GM18861 (cell line): Measurements from ENCODE around the gene ZNF682.
"Not testable (repeated sequence)": the region's sequence is repeated elsewhere in the genome, so short reads cannot be mapped to it uniquely, and the experiment has no call there.

Experiments used
- ATAC-seq: cut with Tn5 transposase; IDR thresholded peaks from one replicate; pipeline ENCODE4 v1.9.1; 2021; ENCODE audit not compliant: unreplicated experiment

Gene ZNF682

DNA sequence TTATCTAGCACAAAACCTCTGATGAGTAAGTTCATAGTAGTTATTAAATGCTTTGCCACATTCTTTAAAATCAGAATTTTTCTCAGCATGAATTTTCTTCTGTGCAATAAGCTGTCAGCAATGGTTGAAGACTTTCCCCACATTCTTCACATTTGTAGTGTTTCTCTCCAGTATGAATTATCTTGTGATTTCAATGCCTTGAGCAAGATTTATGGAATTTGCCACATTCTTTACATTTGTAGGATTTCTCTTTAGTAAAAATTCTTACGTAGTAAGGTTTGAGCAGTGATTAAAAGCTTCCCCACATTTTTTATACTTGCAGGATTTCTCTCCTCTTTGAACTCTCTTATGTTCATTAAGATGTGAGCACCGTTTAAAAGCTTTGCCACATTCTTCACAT, 33.6 kb downstream of the ZNF682 start:
- no peak for ATAC-seq

DNA sequence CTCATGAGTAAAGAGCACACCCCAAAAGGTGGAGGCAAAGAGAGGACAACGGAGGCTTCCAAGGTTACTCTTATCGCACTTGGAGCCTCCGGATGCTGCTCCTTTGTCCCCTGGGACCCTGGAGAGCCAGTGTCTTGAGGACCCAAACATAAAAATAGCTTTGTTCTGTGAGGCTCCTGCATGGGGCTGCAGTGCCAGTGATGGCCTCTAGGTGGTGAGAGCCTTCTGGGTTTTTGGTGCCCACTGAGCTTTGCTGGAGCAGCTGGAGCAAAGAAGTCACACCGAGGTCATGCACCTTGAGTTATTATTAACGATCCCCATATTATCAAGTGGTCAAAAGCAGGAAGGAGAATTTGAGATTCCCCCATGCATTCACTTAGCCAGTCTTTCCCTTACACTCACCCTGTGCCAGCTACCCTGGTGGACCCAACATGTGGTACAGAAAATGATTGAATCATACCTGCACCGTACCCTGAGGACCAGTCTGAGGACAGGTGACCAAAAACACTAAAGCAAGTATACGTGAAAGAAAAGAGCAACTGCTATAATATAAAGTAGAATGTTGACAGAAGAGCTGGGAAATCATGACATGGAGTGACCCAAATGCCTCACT, 41.5 kb downstream of the ZNF682 start:
- ATAC-seq = no peak

DNA sequence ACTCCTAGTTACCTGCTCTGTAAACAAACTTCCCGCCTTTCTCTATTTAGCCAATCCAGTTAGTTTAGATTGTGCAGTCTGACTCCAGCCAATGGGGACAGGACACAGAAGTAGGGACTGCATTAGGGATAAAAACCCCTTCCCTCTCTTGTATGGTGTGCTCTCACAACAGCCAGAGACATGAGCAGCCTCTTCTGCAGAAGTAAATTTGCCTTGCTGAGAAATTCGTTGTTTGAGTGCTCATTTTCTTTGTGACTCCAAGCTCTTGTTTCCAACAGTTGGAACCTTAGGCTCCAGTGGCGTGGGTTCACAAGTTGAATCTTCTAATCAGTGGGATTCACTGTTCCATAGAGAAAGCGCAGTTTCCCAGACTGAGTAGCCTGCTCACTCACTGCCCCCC, 72.4 kb downstream of the ZNF682 start:
- no peak for ATAC-seq

DNA sequence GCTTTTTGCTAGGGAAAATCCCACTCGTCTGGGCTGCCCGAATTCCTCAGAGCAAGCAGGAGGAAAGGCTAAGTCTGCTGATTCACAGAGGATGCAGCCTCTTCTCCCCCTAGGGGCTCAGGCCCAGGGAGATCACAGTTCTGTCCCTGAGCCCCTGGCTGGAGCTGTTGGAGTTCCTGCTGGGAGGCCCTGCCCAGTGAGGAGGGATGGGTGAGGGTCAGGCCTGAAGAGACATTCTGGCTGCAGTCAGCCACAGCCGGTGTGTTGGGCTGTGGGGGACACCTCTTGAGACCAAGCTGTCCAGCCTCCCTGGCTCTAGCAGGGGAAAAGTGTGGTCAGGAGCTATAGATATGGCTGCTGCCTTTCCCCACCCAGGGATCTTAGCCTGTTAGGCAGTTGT, 73.2 kb downstream of the ZNF682 start:
- not testable (repeated sequence) for ATAC-seq

DNA sequence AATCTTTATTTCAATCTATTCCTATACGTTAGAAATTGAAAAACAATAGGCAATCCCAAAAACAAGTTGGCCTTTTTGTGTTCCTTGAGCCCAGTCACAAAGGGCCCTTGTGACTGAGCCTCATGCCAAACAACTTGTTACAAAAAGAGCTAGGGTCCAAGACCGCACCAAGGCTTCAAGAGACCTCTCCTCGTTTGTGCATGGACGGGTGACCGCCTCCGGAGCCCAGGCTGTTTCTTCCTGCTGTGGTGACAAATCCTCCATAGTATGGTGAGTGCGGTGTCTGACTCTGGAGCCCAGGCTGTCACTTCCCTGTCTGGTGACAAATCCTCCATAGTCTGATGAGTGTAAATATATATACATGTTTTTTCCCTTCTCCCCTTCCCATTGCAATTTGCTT, 74.9 kb downstream of the ZNF682 start:
- ATAC-seq = no peak

DNA sequence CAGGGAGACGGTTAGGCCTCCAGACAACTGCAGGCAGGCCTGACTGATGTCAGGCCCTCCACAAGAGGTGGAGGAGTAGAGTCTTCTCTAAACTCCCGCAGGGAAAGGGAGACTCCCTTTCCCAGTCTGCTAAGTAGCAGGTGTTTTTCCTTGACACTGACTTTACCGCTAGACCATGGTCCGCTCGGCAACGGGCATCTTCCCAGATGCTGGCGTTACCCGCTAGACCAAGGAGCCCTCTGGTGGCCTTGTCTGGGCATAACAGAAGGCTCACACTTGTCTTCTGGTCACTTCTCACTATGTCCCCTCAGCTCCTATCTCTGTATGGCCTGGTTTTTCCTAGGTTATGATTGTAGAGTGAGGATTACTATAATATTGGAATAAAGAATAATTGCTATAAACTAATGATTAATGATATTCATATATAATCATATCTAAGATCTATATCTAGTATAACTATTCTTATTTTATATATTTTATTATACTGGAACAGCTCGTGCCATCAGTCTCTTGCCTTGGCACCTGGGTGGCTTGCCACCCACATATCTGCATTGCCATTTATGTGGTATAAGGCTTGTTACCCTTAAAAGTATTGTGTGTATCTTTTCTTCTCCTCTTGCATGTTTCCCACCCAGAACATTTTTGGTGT, 80.0 kb downstream of the ZNF682 start:
- ATAC-seq = not testable (repeated sequence)

DNA sequence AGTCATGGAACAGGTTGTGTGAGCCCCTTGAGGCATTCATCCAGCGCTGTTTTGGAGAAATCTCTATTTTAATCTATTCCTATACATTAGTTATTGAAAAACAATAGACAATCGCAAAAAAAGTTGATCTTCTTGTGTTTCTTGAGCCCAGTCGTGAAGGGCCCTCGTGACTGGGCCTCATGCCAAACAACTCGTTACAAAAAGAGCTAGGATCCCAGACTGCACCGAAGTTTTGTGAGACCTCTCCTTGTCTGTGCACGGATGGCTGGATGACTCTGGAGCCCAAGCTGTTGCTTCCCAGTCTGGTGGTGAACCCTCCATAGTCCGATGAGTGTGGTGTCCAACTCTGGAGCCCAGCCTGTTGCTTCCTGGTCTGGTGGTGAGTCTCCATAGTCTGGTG, 81.5 kb downstream of the ZNF682 start:
- not testable (repeated sequence) for ATAC-seq

DNA sequence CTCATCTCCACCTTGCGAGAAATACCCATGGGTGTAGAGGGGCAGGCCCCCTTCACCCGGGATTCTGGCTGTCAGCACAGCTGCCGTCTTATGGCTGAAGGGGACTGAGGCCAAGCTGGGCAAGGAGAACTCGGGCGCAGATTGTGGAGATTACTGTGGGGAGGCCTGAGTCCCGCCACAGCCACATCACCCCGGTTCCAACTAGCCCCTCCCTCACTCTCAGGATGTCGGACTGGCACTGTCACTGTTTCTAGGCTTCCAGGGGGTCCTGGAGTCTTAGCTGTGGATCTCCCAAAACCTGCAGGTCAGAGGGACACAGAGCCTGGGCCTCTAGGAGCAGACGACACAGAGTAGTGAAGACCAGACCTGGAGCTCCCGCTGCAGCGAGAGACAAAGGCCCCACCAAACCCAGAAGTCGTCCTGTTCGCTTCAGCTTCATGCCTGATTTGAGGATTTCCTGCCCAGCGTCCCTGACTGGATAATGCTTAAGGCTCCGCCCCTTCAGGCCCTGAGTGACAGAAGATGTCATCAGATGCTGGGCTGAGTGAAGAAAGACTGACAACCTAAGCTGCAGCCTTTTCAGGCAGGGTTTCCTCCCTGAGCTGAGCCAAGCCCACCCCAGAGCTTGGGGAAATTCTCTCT, 82.8 kb downstream of the ZNF682 start:
- no peak for ATAC-seq

DNA sequence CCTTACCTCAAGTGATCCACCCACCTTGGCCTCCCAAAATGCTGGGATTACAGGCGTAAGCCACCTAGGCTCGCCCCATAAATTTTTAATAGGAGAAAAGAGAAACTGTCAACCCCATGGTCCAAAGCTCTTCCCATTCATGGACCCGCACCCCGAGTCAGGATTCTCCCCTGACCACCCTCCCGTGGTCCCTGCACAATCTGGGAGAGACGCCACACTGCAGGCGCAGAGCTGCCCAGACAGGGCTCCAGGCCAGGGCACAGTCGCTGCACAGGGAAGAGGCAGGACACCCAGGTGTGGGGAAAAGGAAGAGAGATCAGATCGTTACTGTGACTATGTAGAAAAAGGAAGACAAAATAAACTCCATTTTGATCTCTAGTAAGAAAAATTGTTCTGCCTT, 84.1 kb downstream of the ZNF682 start:
- ATAC-seq = no peak
